IPS-18a (cell line): Measurements from ENCODE around the gene SHPK.

ENCODE experiments used
- H3K27ac ChIP-seq: one replicate; pipeline ENCODE4 v1.5.1; 2013; ENCODE audit warnings: low read length
- H3K27me3 ChIP-seq: one replicate; pipeline ENCODE4 v1.6.1; 2013; ENCODE audit warnings: mild to moderate bottlenecking, low read length; ENCODE audit not compliant: control insufficient read depth, insufficient read depth
- H3K36me3 ChIP-seq: one replicate; pipeline ENCODE4 v1.6.1; 2013; ENCODE audit warnings: low read depth, low read length; ENCODE audit not compliant: control insufficient read depth
- H3K4me1 ChIP-seq: one replicate; pipeline ENCODE4 v1.6.1; 2013; ENCODE audit warnings: low read depth, low read length; ENCODE audit not compliant: control insufficient read depth
- H3K4me3 ChIP-seq: one replicate; pipeline ENCODE4 v1.5.1; 2013; ENCODE audit warnings: low read length
- H3K9ac ChIP-seq: one replicate; pipeline ENCODE4 v1.6.1; 2013; ENCODE audit warnings: mild to moderate bottlenecking, low read length, moderate library complexity
- H3K9me3 ChIP-seq: one replicate; pipeline ENCODE4 v1.6.1; 2013; ENCODE audit warnings: low read depth, low read length; ENCODE audit not compliant: control insufficient read depth

The SHPK gene

DNA sequence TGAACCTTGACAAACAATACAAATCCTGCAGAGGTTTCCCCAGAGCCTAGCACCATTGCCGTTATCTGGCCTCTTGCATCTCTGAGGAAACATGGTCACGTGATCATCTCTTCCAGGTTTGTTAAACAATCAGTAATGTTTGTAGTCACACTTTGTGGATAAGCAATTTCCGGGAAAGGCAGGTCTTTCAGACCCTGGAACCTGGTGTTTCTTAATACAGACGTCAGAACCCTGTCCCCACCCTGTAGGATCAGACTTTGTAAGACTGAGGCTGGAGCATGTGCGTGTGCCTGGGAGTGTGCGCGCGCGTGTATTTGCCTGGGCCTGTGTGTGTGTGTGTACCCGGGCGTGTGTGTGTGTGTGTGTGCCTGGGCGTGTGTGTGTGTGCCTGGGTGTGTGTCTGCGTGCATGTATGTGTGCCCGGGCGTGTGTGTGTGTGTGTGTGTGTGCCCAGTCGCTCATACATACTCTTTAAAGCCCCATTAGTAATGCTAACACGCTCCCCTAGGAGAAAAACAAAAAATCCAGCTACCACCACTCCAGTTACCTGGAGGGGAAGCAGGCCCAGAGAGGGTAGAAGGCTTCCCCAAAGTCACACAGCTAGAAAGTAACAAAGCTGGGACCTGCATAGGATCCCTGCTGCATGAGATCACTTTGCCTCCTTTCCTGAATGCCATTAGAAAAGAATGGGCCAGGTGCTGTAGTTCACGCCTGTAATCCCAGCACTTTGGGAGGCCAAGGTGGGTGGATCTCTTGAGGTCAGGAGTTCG, 5.9 kb upstream of the SHPK start:
- Histone ChIP-seq H3K9me3 (no peaks in the 10 kb centered on the region), H3K27ac (no peak overlapping the region), H3K27me3 (no peaks in the 10 kb centered on the region), H3K36me3 (peaks cover 2% of the 10 kb centered on the region), H3K4me3 (no peak overlapping the region), H3K4me1 (no peaks in the 10 kb centered on the region), H3K9ac (no peak overlapping the region)

- H3K36me3 ChIP-seq: peaks cover 2% of the 10 kb centered on the region
- no peaks in the 10 kb centered on the region for H3K27me3 ChIP-seq
- no peak overlapping the region for H3K27ac ChIP-seq
- no peak overlapping the region for H3K9ac ChIP-seq
- H3K4me1 ChIP-seq: no peaks in the 10 kb centered on the region
- no peaks in the 10 kb centered on the region for H3K9me3 ChIP-seq
- H3K4me3 ChIP-seq: no peak overlapping the region
These were observed 5.0 kb upstream of the SHPK start for GRCh38 chr17:3641014-3641413.

DNA sequence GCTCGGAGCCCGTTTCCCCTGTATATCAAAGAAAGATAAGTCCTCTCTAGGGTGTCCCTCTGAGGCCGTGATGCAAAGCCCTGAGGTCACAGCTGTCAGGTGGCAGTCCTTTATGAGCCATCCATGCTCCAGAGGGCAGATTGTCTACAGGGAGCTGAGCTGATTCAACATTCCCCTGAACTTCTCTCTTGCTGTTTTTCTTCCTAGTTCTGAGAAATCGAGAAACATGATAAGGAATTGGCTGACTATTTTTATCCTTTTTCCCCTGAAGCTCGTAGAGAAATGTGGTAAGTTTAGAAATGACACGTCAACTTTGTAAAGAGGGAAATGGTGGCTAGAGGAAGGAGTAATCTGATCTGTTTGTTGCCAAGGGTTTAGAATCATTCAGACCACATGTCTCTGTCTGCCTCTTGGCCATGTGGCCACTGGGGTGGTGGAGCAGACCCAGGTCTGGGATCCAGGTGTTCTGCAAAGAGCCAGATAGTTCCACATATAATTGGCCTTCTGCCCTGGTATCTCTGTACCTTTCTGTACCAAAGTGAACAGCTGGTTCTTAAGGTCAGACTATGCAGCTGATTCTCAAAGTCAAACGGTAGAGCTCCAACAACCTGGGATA, 4.0 kb upstream of the SHPK start:
- H3K36me3 ChIP-seq: no peaks in the 10 kb centered on the region
- no peak overlapping the region for H3K4me3 ChIP-seq
- H3K9me3 ChIP-seq: no peaks in the 10 kb centered on the region
- no peaks in the 10 kb centered on the region for H3K27me3 ChIP-seq
- H3K9ac ChIP-seq: no peak overlapping the region
- no peaks in the 10 kb centered on the region for H3K4me1 ChIP-seq
- no peak overlapping the region for H3K27ac ChIP-seq

DNA sequence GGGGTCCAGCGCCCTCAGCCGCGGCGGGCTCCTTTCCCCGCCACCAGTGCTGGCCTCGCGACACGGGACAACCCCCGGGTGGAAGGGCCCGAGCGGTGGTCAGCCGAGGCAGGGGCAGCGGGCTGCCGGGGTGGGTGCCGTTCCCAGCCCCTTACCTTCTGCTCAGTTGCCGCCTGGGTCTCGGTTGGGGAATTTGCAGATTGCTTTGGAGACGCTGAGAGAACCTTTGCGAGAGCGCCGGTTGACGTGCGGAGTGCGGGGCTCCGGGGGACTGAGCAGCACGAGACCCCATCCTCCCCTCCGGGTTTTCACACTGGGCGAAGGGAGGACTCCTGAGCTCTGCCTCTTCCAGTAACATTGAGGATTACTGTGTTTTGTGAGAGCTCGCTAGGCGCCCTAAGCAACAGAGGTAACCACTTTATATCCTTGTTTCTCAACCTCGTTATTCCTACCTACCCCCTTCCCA, 891 bp upstream of the SHPK start:
- Histone ChIP-seq H3K27me3 (no peaks in the 10 kb centered on the region), H3K9ac (peak overlapping the region; percentile 79), H3K4me3 (peak overlapping the region; percentile 86), H3K9me3 (no peaks in the 10 kb centered on the region), H3K27ac (no peak overlapping the region), H3K4me1 (no peaks in the 10 kb centered on the region), H3K36me3 (no peaks in the 10 kb centered on the region)

DNA sequence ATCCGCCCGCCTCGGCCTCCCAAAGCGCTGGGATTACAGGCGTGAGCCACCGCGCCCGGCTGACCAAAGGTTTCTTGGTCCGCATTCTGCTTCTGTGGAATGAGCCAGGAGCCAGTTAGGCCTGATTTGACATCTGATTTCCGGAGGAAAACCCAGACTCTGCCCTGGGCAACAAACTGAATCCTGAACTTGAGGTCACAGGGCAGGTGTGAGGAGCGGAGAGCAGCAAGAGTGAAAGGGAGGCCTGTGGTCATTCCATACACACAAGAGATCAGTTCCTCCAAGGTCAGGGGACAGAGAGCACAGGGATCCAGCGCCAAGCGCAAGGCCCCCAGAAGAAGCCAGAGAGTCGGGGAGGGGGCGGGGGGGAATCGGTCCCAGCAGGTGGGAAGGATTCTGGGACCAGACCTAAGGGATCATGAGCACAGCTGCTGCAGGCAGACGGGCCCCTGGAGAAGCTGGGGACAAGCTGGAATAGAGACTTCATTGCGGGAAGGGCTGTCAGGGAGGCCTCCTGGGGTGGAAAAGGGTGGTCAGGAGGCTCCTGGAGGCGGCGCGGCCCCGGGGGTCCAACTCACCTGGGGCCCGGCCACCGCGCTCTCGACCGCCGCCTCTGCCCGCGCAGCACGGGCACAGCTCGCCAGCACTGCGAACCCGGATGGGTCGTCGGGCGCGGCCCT, 436 bp downstream of the SHPK start:
- no peaks in the 10 kb centered on the region for H3K27me3 ChIP-seq
- H3K9ac ChIP-seq: peak overlapping the region; percentile 79
- no peaks in the 10 kb centered on the region for H3K36me3 ChIP-seq
- H3K27ac ChIP-seq: no peak overlapping the region
- peak overlapping the region; percentile 86 for H3K4me3 ChIP-seq
- no peaks in the 10 kb centered on the region for H3K9me3 ChIP-seq
- no peaks in the 10 kb centered on the region for H3K4me1 ChIP-seq

DNA sequence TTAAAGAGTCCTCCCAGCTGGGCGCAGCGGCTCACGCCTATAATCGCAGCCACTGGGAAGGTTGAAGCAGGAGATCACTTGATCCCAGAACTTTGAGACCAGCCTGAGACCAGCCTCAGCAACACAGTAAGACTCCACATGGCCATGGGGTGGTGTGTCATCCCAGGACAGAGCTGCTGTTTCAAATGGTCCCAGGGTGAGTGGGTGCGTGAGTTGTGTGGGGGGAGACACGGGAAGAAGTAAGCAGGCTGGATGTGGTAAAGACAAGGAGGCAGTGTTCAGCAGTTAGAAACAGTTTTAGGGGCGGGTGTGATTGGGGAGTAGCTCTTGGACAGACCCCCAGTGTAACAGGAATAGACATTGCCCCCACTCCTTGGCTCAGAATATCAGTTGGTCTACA, 3.8 kb downstream of the SHPK start:
- H3K36me3 ChIP-seq: peaks cover 21% of the 10 kb centered on the region
- H3K4me3 ChIP-seq: no peak overlapping the region
- H3K4me1 ChIP-seq: no peaks in the 10 kb centered on the region
- no peak overlapping the region for H3K27ac ChIP-seq
- H3K27me3 ChIP-seq: no peaks in the 10 kb centered on the region
- no peaks in the 10 kb centered on the region for H3K9me3 ChIP-seq
- H3K9ac ChIP-seq: no peak overlapping the region

- no peak overlapping the region for H3K4me3 ChIP-seq
- H3K4me1 ChIP-seq: no peaks in the 10 kb centered on the region
- H3K9me3 ChIP-seq: no peaks in the 10 kb centered on the region
- H3K36me3 ChIP-seq: peaks cover 21% of the 10 kb centered on the region
- no peaks in the 10 kb centered on the region for H3K27me3 ChIP-seq
- H3K27ac ChIP-seq: no peak overlapping the region
- no peak overlapping the region for H3K9ac ChIP-seq
These were observed 5.3 kb downstream of the SHPK start for GRCh38 chr17:3630781-3631180.

GRCh38 chr17:3627769-3628167, 8.3 kb downstream of the SHPK start:
- Histone ChIP-seq H3K9ac (no peak overlapping the region), H3K36me3 (peaks cover 39% of the 10 kb centered on the region)

DNA sequence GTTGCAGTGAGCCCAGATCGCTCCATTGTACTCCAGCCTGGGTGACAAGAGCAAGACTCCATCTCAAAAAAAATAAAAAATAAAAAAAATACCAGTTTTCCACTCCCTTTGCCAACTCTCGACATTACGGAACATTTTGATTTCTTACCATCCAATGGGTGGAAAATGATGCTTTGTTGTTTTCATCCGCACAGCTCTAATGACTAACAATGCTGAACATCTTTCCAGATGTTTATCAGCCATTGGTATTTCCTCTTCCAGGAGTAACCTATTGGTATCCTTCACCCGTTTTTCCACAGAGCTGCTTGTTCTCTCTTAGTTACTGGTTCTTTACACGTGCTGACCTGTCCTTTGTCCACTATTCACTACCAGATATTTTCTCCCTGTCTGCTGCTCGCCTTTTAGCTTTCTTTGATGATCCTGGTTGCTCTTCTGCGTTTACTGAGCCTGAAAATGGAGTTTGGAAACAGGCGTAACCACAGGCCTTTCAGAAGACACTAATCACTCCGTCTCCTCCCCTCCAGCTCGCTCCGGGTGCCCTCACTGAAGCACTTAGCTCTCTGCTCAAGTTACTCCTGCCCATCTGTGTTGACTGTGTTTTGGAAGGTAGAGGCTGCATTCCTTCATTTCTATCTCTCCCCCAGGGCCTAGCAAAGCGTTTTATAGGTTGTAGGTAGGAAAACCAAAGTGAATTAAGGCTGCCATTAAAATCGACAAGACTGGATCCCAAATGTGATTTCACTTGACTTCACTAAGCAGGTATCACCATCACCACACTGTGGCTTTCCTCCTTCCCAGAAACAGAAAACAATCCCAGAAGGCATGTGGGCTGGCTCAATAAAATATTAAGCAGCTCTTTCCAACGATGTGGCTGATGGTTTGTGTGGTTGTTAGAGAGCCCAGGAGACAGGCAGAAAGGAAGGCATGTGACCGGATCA, 8.9 kb downstream of the SHPK start:
- no peaks in the 10 kb centered on the region for H3K4me1 ChIP-seq
- H3K4me3 ChIP-seq: no peak overlapping the region
- H3K36me3 ChIP-seq: peaks cover 44% of the 10 kb centered on the region

More at GRCh38 chr17:3627769-3628167, 8.3 kb downstream of the SHPK start:
- no peaks in the 10 kb centered on the region for H3K27me3 ChIP-seq
- H3K9me3 ChIP-seq: no peaks in the 10 kb centered on the region
- H3K4me1 ChIP-seq: no peaks in the 10 kb centered on the region
- H3K27ac ChIP-seq: no peak overlapping the region
- no peak overlapping the region for H3K4me3 ChIP-seq

DNA sequence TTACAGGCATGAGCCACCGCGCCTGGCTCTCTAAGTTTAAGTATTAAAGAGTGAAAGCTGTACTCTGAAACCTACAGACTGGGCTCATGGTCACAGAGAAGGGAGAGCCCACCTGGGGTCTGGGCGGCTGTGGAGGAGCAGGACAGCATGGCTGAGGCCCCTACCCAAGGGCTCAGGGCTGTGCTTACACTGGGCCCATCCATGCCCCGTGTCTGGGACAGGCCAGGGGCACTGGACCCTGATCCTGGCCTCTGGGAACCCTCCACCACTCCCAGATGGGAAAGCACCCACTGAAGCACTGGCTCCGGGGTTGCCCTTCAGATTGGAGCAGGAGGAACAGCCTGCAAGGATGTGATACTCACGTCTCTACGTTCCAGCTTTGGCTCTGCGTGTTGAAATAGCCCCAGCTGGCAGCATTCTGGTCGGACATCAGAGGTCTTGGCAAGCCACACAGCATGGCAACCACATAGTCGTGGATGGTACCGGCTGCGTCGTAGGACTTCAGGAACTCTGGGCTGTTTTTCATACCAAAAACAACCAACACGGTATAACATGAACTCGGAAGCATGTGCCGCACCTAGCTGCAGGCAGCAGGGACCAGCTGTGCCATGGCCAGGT, 13.0 kb downstream of the SHPK start:
- H3K27me3 ChIP-seq: no peaks in the 10 kb centered on the region
- H3K27ac ChIP-seq: no peak overlapping the region
- H3K4me3 ChIP-seq: no peak overlapping the region
- no peak overlapping the region for H3K9ac ChIP-seq
- H3K36me3 ChIP-seq: peaks cover 54% of the 10 kb centered on the region
- H3K9me3 ChIP-seq: no peaks in the 10 kb centered on the region
- H3K4me1 ChIP-seq: no peaks in the 10 kb centered on the region

More for the DNA sequence above, 8.9 kb downstream of the SHPK start:
- Histone ChIP-seq H3K9me3 (no peaks in the 10 kb centered on the region), H3K27me3 (no peaks in the 10 kb centered on the region), H3K9ac (no peak overlapping the region), H3K27ac (no peak overlapping the region)
